ENCODE results near the gene NETO2. TPM values are rescaled to one million over a fixed set of nuclear protein-coding genes. Genes with fewer than 3 reads are reported as not detected.

The NETO2 gene
- total RNA-seq, 1 experiment from 2014 or later, result 28.6 TPM

- H4K5ac ChIP-seq (ENCODE audit: insufficient read length, low read depth, low read length), result no peak overlapping the region
- no peaks in the 10 kb centered on the region; the same call in 1 of the 2 replicates for H3K4me1 ChIP-seq (ENCODE audit: insufficient read depth, low read length)
- H2BK20ac ChIP-seq (ENCODE audit: low read depth, low read length, poor library complexity, severe bottlenecking), result no peak overlapping the region
- no peak overlapping the region for H2AK5ac ChIP-seq (ENCODE audit: insufficient read length, low read length)
- no peak overlapping the region for H3K4me2 ChIP-seq (ENCODE audit: insufficient read depth, insufficient read length, low read length)
- DNase-seq, result no peak
- no peak overlapping the region for H3K23ac ChIP-seq (ENCODE audit: insufficient read length, low read depth, low read length)
- H3K18ac ChIP-seq (ENCODE audit: insufficient read length, low read depth, low read length), result no peak overlapping the region
- peaks cover 9 to 15% of the 10 kb centered on the region in 2 experiments for H3K4me1 Mint-ChIP-seq
- WGBS (ENCODE audit: extremely low coverage, insufficient read length, low lambda C conversion rate), result no CpG with 5 or more reads among the region's 8 CpGs
- no peaks in the 10 kb centered on the region for H3K9me3 Mint-ChIP-seq
- no peak for TF ChIP-seq CTCF (conservative IDR thresholded peaks at IDR 0.05)
- no peak overlapping the region for H3K27ac ChIP-seq (ENCODE audit: insufficient read length, low read depth, low read length)
- no peak overlapping the region for H4K91ac ChIP-seq (ENCODE audit: insufficient read length, low read depth, low read length)
- H3K14ac ChIP-seq (ENCODE audit: insufficient read depth, low read length), result no peak overlapping the region
- H3K4ac ChIP-seq (ENCODE audit: low read depth, low read length), result no peak overlapping the region
- H2BK15ac ChIP-seq (ENCODE audit: low read depth, low read length), result no peak overlapping the region
- H3K79me2 ChIP-seq (ENCODE audit: insufficient read depth, low read length), result no peaks in the 10 kb centered on the region
- H2AFZ ChIP-seq (ENCODE audit: low read length), result no peak overlapping the region
- H3K27me3 Mint-ChIP-seq (ENCODE audit: low read depth), result peaks cover 2% of the 10 kb centered on the region
- H3K9ac ChIP-seq (ENCODE audit: extremely low read depth, insufficient read length, low read length), result no peak overlapping the region
- no peaks in the 10 kb centered on the region for H3K9me3 ChIP-seq (ENCODE audit: control insufficient read depth, low read depth, low read length)
- H4K20me1 ChIP-seq (ENCODE audit: control insufficient read depth, insufficient read depth, insufficient read length), result no peaks in the 10 kb centered on the region
- no peak overlapping the region for H2BK120ac ChIP-seq (ENCODE audit: low read depth, low read length, poor library complexity, severe bottlenecking)
- H3K23me2 ChIP-seq (ENCODE audit: insufficient read length, low read depth, low read length, poor library complexity, severe bottlenecking), result no peaks in the 10 kb centered on the region
- H3K79me1 ChIP-seq (ENCODE audit: insufficient read depth, low read depth, low read length, poor library complexity, severe bottlenecking), result no peaks in the 10 kb centered on the region
- no peak overlapping the region for H2BK12ac ChIP-seq (ENCODE audit: insufficient read length, low read depth, low read length)
- H3K4me3 Mint-ChIP-seq, result no peak overlapping the region
- no peaks in the 10 kb centered on the region for H3K27me3 ChIP-seq (ENCODE audit: insufficient read depth, low read length)
- no peak overlapping the region; a peak in 1 of 7 replicates for H3K27ac Mint-ChIP-seq
- H2BK5ac ChIP-seq (ENCODE audit: insufficient read length, low read length), result no peak overlapping the region
- H3K36me3 Mint-ChIP-seq (ENCODE audit: insufficient read depth in 1 of 3, low read depth in 3 of 3), result no peaks in the 10 kb centered on the region
- no peak overlapping the region for H4K8ac ChIP-seq (replicated peaks; ENCODE audit: insufficient read length, low read depth, low read length)
- no peak overlapping the region for H3T11ph ChIP-seq (ENCODE audit: low read length)
- H3K56ac ChIP-seq (ENCODE audit: insufficient read length, low read depth, low read length), result no peak overlapping the region
These were observed 98.7 kb downstream of the NETO2 start for GRCh38 chr16:47045023-47045422.

Data from H9 (cell line).